Activated CD4-positive, alpha-beta T cell treated with anti-CD3 and anti-CD28 coated beads, Interleukin-2, amount 50 U/mL, for 1 hour (primary cell): Measurements from ENCODE around the gene NIFK.
"Not testable (repeated sequence)": the region's sequence is repeated elsewhere in the genome, so short reads cannot be mapped to it uniquely, and the experiment has no call there.

Source experiments
- DNase-seq: peaks from one replicate; pipeline ENCODE4 v3.0.0-alpha.2; 2020

NIFK gene

DNA sequence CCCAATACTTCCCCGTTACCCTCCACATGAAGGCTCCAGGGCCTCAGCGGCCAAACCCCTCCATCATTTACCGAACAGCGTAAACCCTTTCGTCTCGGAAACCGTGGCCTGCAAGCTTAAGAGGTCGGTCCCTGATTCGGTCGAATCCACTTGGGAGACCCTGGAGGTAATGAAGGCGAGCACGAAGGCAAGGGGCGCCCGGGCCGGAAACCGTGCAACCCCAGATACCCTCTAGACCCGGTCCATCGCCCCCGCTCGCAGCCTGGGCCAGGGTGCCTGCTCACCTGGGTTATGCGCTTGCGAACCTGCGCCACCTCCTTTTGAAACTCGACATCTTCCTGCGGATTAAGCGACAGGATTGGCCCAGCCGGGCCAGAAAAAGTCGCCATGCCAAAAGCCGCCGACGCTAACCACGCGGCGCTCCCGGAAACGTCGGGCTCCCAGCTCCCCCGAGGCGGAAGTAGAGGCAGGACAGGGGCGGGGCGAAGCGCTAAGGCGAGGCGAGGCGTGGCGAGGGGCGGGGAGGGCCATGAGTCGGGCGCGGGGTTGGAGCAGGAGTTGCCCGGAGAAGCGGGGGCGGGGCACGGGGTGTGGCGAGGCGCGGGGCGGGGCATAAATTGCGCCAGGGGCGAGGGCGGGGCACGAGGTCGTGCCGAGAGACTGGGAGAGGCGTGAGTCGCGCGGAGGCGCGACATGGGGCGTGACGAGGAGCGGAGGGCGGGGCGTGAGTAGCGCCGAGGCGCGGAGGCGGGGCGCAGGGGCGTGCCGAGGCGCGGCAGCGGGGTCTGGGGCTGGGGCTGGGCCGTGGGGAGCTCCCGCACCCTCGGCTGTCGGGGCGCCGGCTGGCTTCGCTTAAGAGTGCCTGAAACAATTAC is at the start of gene NIFK:
TSS of gene NIFK (minus strand) at position 414 of the 875 bp plus-strand sequence. CDS start at position 389, 25 bp downstream.
- DNase-seq: peak; percentile 100

DNA sequence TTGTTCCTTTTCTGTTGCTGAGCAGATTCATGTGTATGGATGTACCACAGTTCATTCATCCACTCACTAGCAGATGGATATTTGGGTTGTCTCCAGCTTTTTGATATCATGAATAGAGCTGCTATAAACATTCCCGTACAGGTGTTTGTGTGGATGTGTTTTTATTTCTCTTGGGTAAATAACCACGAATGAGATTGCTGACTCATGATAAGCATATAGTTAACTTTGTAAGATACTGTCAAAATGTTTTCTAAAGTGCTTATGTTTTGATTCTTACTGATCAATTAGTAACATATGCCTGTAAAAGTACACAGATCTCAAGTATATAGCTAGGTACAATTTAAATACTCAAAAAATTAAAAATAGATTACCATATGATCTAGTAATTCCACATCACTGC is 46.5 kb upstream of the NIFK start:
- DNase-seq: no peak

DNA sequence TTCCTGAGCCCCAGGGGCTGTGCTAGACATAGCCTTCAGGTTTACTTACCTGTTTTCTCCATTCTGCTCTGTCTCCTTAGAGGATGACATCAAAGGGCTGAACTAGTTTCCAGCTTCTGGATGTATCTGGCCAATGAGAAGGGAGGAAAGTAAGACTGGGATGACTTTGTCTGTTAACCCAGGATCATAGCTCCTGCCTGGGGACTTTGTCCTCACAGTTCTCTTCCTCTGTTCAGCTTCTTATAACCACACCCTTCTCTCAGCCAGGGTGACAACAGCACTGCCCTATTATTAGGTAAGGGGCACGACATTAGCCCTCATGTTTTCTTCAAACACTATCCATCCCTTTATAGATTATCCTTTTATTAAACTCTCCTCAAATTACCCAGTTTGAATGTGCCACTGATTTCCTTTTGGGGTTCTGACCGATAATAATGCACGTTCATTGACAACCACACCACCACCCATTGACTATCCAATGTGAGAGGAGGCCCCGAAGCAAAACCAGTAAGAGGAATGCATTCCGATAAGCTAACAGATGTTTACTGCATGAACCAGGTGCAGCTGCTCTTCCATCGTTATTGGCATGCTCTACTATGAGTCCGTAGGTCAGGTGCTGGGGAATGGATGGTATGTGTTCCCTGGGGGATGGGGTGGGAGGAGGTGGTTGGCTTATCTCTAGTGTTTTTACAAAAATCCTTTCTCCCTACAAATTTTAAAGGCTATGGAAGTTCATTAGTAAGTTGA is 42.2 kb upstream of the NIFK start:
- no peak for DNase-seq

DNA sequence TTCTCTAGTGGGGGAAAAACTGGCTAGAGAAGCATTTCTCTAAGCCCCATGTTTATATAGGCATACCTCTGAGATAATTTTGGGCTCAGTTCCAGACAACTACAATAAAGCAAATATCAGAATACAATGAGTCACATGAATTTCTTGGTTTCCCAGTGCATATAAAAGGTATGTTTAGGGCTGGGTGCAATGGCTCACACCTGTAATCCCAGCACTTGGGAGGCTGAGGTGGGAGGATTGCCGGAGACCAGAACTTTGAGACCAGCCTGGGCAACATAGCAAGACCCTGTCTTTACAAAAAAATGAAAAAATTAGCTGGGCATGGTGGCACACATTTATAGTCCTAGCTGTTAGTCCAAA is 41.0 kb upstream of the NIFK start:
- no peak for DNase-seq

DNA sequence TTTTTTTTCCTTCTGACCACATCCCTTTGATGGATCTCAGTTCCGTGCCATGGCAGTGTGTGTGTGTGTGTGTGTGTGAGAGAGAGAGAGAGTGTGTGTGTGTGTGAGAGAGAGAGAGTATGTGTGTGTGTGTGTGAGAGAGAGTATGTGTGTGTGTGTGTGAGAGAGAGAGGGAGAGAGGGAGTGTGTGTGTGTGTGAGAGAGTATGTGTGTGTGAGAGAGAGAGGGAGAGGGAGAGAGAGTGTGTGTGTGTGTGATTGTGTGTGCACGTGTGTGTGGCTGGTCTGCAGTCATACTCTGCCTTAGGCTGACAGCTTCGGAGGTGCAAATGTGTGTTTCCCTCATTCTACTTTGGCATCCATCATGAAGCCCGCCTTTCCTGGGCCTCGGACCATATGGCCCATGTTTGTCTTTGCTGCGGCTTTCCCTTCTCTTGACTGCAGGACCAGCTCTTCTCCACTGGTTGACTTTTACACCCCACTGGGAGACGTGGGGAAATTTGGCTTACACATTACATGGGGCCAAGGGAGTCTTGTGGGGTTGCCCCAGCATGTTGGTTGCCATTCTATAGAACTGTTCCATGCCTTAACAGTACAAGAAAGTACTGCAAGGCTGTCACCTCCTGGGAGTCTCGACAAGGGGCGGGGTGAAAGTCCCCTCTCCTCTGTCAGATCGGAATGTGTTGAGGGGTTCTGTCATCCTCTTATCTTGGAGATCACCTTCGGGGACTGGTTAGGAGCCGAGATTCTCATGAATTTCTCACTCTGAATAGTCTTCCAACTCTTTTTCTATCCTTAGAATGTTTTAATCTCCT is 40.4 kb upstream of the NIFK start:
- DNase-seq: no peak

DNA sequence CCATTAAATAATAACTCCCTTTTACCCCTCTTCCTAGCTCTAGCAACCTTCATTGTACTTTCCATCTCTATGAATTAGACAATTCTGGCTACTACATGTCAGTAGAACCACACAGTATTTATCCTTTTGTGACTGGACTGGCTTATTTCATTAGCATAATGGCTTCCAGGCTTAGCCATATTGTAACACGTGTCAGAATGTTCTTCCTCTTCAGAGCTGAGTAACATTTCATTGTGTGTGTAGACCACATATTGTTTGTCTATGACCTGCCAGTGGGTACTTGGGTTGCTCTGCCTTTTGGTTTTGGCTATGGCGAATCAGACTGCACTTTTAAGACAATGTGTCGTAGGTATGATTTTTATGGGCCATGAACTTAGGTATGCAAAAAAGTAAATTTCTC is 39.7 kb upstream of the NIFK start:
- no peak for DNase-seq

DNA sequence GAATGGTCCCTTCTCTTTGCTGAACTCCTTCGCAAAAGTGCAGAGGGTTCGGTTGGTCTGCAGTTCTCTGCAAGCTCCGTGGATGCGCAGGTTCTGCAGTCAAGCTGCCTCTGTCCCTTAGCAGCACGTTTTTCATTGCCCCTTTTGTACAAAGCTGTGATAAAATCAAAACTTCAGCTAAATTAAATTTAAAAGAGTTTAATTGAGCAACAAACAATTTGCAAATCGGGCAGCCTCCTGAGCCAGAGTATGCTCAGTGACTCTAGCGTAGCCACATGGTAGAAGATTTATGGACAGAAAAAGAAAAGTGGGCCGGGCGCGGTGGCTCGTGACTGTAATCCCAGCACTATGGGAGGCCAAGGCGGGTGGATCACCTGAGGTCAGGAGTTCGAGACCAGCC is 37.6 kb upstream of the NIFK start:
- no peak for DNase-seq

DNA sequence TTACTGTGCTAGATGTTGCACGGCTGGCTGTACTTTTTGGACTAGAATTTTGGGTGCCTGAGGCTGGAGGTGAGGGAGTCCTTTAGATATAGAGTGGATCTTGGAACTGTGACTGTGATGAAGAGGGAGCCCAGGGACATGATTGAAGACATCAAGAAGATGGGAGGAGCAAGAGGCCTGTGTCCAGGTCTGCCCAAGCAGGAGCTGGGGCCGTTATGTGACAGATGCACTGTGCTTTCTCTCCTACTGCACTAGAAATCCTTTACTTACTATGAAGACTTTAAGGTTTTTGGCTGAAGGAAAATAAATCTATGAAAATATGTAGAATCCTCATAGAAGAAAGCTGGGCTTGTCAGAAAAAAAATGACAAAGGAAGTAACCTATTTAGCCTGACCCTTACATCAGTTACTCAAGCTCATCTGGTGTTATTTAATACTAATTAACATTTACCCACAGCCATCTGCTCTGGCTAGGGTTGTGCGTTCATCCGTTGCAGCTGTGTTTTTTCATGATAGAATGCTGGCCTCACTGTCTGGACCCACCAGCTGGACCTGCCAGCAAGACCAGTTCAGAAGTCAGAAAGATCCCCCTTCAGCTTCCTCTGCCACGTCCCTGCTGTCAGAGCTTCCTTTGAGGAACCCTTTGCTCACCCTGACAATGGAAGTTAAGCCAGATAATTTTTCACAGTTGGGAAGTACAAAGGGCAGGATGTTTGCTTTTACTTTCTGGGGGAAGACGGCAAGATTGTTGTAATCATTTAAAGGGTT is 35.5 kb upstream of the NIFK start:
- DNase-seq: no peak

DNA sequence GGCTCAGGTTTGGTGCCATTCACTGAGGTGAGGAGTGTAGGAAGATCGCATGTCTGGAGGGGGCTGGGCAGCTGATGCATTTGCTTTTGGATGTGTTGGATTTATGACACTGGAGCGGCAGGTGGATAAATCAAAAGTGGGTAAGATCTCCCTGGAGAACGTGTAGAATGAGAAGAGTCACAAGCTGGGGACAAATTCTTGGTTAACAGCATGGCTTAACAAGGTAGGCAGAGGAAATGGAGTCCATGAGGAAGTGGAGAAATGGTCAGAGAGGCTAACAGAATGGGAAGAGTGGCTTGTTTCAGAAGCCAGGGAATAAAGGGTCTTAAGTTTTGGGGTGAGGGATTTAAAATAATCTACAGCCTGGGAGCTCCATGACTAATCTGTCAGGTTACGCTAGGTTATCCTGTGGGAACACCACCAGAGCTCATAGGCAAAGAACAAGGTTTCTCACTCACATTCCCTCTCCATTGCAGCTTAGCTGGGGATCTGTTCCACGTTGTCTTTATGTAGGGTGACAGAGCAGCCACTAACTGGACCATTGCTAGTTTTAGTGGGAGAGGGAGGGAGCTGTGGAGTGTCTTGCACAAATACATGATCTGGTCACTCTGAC is 31.6 kb upstream of the NIFK start:
- DNase-seq: no peak

DNA sequence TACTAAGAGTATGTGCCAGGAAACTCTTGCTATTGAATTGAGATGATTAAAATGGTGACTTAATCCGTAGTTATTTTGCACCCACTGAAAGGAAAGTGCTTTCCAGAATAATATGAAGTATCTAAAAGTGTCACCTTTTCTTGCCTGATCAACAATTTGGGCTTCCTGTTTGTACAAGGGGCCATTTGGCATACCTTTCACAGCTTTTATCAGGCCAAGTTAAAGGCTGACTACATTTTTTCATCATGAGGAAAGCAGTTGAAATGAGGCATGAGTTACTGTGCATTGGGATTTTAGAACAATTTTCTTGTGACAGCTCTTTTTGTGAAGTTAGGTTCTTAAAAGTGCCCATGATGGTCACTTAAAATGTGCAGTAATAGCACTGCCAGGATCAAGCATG is 29.9 kb upstream of the NIFK start:
- no peak for DNase-seq

DNA sequence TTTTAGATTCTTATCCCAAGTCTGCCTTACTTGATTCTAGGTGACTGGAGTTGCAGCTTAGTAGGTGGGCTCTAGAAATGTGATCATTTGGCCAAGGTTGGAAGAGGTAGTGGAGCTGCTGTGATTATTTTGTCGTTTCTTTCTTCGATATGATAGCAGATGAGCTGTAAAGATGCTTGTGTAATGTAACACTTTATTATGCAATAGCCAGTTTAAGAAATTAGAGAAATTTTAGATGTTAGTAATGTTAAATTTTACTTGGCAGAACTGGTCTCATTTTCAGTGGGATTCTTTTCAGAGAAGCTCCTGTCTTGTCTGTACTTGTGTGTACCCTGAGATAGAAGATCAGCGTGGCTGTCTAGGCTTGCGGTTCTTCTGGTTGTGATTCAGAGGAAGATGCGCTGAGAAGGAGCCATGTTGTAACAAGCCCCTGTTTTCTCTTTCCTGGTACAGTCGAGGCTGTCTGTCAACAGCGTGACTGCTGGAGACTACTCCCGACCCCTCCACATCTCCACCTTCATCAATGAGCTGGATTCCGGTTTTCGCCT is 28.1 kb upstream of the NIFK start:
- DNase-seq: no peak

DNA sequence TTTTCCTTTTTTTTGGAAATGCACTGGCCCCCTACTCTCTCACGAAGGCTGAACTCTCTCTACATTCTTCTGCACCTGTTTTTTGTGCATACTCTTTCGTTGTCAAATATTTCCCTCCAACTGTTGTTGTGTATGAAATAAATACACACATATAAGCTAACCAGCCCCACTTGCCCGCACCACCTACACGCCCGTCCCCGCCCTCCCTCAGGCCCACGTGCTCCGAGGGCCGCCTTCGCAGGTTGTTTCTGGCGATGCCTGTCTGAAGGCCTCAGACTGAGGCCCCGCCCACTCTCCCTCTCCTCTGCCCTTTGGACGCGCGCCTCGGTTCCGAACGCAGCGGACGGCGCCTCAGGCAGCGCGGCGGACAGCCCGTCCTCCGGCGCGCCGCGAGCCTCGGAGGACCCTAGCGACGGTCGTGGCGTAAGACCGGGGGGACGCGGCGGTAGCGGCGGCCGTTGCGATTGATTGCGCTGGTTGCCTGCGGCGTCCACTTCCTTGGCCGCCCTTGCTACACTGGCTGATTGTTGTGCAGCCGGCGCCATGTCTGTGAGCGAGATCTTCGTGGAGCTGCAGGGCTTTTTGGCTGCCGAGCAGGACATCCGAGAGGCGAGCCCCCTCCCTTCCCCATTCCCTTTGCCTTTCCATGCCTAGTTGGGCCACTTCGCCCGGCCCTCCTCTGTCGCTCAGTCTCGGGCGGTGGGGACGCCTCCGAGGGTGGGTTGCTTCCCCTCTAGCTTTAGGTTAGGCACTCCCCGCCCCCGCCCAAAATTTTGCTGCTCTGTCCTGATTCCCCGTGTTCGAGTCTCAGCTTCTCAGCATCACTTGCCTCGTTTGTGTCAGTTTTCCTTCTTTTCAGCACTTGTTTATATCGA is 18.8 kb upstream of the NIFK start, which contains the start of gene TSN:
TSS of gene TSN (plus strand) at position 415 of the 875 bp plus-strand sequence. CDS start at position 544, 129 bp downstream.
- DNase-seq: peak; percentile 97

DNA sequence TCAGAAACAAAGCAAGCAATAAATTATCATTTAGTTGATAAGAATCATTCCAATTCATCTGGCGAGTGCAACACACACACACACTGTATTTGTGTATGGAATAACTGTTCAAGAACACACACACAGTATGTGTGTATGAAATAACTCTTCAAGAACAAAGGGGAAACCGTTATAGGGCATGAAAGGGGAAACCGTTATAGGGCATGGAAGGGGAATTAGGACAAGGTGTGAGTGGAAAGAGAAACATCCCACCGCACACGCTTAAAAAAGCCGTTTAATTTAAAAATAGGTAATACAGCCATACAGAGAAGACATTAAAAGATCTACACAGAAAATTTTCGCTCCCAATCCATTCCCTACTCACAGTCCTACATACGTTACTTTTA is 18.2 kb upstream of the NIFK start:
- no peak for DNase-seq

DNA sequence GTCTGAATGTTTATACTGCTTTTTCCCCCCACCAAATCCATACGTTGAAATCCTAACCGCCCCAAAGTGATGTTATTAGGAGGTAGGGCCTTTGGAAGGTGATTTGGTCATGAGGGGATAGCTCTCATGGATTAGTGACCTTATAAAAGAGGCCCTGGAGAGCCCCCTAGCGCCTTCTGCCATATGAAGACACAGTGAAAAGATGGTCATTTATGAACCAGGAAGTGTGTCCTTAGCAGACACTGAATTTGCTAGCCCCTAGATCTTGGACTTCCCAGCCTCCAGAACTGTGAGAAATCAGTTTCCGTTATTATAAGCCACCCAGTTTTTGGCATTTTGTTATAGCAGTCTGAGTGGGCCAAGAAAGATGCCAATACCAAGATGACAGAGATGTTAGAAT is 11.5 kb upstream of the NIFK start:
- DNase-seq: no peak

DNA sequence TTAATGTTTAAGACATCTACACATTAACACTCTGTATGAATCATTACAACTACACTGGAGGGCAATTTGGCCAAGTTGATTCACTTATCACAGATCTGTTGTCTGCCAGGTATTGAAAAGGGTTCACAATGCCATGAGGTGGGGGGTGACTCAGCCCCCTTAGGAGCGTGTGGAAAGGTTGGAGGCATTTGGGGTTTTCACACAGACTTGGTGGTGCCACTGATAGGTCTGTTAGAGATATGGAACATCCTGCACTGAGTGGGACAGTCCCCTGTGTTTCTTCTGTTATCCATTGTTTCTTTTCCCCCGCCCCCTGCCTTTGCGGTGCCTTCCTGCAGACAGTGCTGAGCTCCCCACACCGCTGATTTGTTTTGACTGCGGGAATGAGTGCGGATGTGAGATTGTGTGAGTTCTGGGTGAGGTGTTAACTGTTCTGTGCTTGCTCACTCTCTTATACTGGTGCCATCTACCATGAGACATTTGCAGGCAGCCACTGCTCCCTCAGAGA is 9.4 kb upstream of the NIFK start:
- no peak for DNase-seq

DNA sequence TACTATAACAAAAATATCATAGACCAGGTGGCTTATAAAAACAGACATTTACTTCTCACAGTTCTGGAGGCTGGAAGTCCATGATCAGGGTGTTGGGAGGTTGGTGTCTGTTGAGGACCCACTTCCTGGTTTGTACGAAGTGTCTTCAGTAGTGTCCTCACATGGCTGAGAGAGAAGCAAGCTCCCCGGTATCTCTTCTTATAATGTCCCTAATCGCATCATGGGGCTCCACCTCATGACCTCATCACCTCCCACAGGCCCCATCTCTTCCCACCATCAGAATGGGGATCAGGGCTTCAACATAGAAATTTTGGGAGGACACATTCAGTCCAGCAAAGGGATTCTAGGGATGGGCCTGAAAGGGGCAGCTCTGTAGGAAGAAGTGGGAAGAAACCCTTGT is 4.8 kb upstream of the NIFK start:
- no peak for DNase-seq

DNA sequence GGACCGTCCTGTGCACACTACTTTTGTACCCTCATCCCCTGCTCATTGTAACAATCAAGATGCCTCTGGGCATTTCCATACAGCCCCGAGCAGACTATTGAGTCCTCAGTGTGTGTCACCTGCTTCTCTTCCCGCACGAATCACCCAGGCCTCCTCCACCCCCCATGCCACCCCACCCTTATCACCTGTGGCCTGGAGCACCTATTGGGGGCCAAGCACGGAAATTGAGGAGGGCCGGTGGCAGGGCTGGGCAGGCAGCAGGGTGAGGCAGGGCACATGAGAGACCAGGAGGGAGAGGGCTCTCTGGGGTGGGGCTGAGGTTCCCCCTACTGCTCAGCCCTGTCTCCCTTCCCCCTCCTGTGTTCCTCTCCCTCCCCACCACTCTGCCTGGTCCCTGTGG is 4.3 kb upstream of the NIFK start:
- DNase-seq: no peak

DNA sequence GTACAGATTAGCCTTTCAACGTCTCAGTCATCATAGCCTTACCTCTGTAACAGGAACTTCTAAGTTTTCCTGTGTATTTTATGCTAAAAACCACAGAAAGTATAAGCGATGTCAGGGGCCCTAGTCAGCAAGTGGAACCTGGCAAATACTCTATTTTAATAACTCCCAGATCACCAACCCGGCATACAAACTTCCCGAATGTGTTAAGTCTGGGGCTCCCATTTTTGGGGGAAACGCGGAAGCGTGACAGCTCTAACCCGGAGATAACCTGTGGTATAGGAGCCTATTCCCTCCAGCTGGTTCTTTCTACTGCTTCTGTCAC is 574 bp downstream of the NIFK start:
- DNase-seq: no peak

DNA sequence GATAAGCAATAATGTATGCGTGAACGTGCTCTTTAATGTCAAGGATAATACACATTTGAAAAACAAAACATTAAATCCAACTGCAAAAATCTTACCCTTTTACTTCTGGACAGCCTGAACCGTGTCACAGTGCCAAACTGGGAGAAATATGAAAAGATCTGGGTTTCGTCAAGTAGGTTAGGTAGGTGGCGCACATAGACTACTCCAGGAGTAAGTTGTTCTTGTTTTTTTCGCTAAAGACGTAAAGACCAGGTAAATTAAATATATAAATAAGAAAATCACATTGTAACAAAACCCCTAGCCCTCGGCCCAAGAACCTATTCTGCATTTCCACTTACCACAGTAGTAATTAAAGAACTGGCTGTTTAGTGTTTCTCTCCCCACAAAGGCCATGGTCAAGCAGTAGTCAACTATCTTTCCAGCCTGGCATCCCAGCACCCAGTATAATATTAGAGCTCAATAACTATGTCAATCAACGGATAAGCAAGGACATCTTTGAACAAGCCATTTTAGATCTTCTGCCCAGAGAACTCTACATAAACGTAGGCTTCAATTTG is 1.1 kb downstream of the NIFK start:
- no peak for DNase-seq

DNA sequence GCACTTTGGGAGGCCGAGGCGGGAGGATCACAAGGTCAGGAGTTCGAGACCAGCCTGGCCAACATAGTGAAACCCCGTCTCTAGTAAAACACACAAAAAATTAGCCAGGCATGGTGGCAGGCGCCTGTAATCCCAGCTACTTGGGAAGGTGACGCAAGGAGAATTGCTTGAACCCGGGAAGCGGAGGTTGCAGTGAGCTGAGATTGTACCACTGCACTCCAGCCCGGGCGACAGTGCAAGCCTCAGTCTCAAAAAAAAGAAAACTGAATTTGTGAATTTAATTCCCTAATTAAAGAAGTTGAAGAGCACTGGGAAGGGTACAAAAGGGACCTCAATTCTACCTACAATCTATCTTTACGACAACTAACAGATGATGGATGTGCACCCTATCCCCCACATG is 2.1 kb downstream of the NIFK start:
- DNase-seq: not testable (repeated sequence)
